ENCODE measurements around the gene ZNF366. TPM values are rescaled to one million over a fixed set of nuclear protein-coding genes. Genes with fewer than 3 reads are reported as not detected.

Gene ZNF366
- total and polyA plus RNA-seq, 2 of the 13 experiments (the other 11 are each of a cell fraction or from before 2014, with no cell fraction given), result not detected

GRCh38 chr5:72467461-72467860 lies 39.7 kb downstream of the ZNF366 start:
- peaks cover 0 to 29% of the 10 kb centered on the region in 2 experiments; a peak in 3 of 5 replicates for H3K27me3 ChIP-seq (ENCODE audit: control insufficient read depth in 1 of 2, insufficient read depth in 2 of 2, low read length in 2 of 2)
- no peak overlapping the region for H3K9ac ChIP-seq (ENCODE audit: insufficient read depth, low read depth, low read length)
- in situ Hi-C loops (cut with HindIII; ENCODE audit: extremely low pct_ligation_motif_present, low pct_unique_long_range_greater_than_20kb), result no loop called here
- no peaks in the 10 kb centered on the region for H3K79me2 ChIP-seq (ENCODE audit: insufficient read depth, low read length)
- whole genome bisulfite sequencing (ENCODE audit: low lambda C conversion rate), result 32% methylated on average over 2 of the region's 2 CpGs
- FAIRE-seq, result no peak
- ChIA-PET POLR2A (no interaction called here), CTCF (ENCODE audit: low intra/inter-chr PET ratio, low total read pairs) (no interaction called here)
- no peak for DNase-seq (ENCODE audit: low spot score)
- H3K9me3 ChIP-seq (ENCODE audit: low read length), result no peaks in the 10 kb centered on the region
- BruUV-seq (replicated peaks), result no TSS peak
- H3K4me2 ChIP-seq (ENCODE audit: low read depth, low read length), result no peak overlapping the region
- no peaks in the 10 kb centered on the region for H4K20me1 ChIP-seq (ENCODE audit: insufficient read depth, low read length)
- H3K4me1 ChIP-seq (ENCODE audit: insufficient read depth, low read length), result no peaks in the 10 kb centered on the region
- H2AFZ ChIP-seq (ENCODE audit: low read length), result no peak overlapping the region
- H3K4me3 ChIP-seq (replicated peaks in 1 of 3; ENCODE audit: insufficient read depth in 1 of 3, low read depth in 2 of 3, low read length in 3 of 3), result no peak overlapping the region
- no peaks in the 10 kb centered on the region for H3K36me3 ChIP-seq (replicated peaks in 1 of 2; ENCODE audit: control insufficient read depth in 1 of 2, insufficient read depth in 2 of 2, low read length in 2 of 2)
- intact Hi-C loops (cut with micrococcal nuclease; ENCODE audit: unreplicated experiment), result no loop called here
- no peak for TF ChIP-seq ETV6 (CRISPR knock-in tag; conservative IDR thresholded peaks at IDR 0.05)
- TF ChIP-seq, protein P1, sequence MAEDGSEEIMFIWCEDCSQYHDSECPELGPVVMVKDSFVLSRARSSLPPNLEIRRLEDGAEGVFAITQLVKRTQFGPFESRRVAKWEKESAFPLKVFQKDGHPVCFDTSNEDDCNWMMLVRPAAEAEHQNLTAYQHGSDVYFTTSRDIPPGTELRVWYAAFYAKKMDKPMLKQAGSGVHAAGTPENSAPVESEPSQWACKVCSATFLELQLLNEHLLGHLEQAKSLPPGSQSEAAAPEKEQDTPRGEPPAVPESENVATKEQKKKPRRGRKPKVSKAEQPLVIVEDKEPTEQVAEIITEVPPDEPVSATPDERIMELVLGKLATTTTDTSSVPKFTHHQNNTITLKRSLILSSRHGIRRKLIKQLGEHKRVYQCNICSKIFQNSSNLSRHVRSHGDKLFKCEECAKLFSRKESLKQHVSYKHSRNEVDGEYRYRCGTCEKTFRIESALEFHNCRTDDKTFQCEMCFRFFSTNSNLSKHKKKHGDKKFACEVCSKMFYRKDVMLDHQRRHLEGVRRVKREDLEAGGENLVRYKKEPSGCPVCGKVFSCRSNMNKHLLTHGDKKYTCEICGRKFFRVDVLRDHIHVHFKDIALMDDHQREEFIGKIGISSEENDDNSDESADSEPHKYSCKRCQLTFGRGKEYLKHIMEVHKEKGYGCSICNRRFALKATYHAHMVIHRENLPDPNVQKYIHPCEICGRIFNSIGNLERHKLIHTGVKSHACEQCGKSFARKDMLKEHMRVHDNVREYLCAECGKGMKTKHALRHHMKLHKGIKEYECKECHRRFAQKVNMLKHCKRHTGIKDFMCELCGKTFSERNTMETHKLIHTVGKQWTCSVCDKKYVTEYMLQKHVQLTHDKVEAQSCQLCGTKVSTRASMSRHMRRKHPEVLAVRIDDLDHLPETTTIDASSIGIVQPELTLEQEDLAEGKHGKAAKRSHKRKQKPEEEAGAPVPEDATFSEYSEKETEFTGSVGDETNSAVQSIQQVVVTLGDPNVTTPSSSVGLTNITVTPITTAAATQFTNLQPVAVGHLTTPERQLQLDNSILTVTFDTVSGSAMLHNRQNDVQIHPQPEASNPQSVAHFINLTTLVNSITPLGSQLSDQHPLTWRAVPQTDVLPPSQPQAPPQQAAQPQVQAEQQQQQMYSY (CRISPR knock-in tag; IDR thresholded peaks at IDR 0.05), result no peak
- TF ChIP-seq ZNF205 (CRISPR knock-in tag; IDR thresholded peaks at IDR 0.05), result no peak
- TF ChIP-seq ZFP82 (CRISPR knock-in tag; IDR thresholded peaks at IDR 0.05; ENCODE audit: borderline replicate concordance), result no peak
- TF ChIP-seq ZNF576 (CRISPR knock-in tag; IDR thresholded peaks at IDR 0.05), result no peak
- no peak for TF ChIP-seq ZFX (CRISPR knock-in tag; IDR thresholded peaks at IDR 0.05; ENCODE audit: low read depth)
- TF ChIP-seq, protein P2, sequence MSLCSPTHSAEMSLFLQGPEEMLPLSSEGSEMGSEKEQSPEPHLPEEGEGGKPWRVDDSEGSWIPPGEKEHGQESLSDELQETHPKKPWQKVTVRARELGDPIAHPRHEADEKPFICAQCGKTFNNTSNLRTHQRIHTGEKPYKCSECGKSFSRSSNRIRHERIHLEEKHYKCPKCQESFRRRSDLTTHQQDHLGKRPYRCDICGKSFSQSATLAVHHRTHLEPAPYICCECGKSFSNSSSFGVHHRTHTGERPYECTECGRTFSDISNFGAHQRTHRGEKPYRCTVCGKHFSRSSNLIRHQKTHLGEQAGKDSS (CRISPR knock-in tag; IDR thresholded peaks at IDR 0.05; ENCODE audit: borderline replicate concordance, low read depth), result no peak
- H3K27ac ChIP-seq (ENCODE audit: extremely low read length, insufficient read depth, low read length), result no peak overlapping the region
- ATAC-seq, result no peak

Measured in HepG2 (cell line).